Measurements from ENCODE around the gene COL9A3.
"Not testable (repeated sequence)": the region's sequence is repeated elsewhere in the genome, so short reads cannot be mapped to it uniquely, and the experiment has no call there.

The COL9A3 gene

DNA sequence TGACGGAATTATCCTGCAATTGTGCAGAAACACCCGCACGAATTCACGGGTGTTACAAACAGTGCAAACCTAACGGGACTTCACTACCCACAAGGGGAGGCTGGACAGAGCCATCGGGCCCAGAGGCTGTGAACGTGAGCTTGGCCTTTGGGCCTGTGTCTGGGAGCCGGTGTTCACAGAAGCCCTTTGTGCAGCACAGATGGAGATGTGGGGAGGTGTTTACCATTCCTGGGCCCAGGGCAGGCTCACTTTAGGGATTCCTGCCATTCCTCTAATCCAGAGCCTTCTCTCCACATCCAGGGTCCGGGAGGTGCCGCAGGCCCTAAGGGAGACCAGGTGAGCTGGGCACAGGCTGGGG, 15.0 kb downstream of the COL9A3 start:
- in situ Hi-C loops (cut with MboI; ENCODE audit: low sequenced_read_pairs) = no loop called here

DNA sequence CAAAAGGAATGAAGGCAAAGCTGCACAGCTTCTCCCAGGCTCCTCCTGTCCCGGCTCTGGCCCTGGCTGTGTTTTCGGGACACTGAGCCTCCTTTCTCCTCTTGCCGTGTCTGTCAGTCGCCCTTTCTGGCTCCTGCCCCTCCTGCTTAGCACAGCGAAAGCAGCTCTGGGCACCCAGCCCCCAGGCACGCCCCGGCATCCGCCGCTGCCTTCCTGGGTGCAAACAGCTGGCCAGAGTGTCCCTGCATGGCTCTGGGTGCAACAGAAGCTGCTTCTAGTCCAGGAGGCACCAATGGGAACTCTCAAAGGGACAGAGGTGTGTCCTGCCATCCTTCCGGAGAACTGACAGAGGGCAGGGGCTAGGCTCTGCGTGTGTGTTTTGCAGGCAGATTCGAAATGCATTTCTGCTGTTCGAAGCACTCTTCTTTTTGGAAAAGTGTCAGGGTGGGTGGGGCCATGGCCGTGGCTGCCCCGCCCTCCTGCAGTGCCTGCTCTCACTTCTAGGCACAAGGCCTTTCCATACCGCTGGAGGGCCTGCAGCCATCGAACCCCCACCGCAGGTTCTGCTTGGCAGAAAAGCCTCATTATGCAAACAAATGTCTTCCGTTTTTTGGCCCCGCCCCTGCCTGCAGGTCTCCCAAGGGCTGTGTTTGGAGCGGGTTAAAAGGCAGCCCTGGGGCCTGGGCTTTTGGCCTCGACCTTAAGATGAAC, 15.5 kb downstream of the COL9A3 start:
- in situ Hi-C loops (cut with MboI; ENCODE audit: low sequenced_read_pairs) = no loop called here

DNA sequence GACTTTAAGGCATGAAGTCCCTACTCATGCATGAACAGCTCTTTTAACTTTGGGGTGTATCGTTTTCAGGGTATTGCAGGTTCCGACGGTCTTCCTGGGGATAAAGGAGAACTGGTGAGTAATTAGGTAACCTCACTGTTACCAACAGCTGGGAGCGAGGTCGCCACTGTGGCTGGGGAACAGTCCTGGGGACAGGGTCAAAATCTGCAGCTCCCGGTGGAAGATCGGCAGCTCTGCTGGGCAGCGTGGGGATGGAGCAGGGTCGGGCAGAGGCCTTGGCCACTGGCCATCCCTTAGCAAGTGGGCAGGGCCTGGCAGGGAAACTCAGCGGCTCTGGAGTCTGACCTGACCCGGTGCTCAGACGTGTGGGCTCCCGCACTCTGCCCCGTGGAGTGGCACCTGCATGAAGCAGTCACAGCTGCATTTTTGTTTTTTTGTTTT, 16.1 kb downstream of the COL9A3 start:
- in situ Hi-C loops (cut with MboI; ENCODE audit: low sequenced_read_pairs) = no loop called here

DNA sequence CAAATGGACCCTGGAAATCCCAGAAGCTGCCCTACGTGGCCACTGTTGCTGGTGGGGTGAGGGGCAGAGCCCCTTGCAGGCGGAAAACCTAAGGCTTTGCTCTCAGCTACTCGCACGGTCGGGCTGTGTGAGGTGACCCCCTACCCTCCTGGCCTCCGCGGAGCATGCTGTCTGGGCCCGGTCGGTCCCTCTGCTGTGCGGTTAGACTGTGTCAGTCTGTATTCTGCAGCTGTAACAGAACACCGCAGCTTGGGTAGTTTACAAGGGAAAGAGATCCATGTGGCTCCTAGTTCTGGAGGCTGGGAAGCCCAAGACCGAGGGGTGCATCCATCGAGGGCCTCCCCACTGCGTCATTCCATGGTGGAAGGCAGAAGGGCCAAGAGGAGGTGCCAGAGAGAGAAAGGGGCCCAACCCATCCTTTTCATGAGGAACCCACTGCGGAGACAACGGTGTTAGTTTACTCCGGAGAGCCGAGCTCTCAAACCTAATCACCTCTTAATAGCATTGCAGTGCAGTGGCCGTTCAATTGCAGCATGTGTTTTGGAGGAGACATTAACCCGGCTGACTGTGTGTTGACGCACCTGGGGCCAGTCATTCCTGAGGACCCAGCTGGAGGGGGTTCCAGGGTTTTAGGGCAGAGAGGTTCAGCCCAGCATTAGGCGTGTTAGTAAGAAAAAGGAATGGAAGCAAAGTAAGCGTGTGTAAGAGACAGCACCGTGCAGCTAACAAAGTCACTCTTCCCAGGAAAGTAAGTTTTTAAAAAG, 18.3 kb downstream of the COL9A3 start:
- in situ Hi-C loops (cut with MboI; ENCODE audit: low sequenced_read_pairs) = no loop called here

DNA sequence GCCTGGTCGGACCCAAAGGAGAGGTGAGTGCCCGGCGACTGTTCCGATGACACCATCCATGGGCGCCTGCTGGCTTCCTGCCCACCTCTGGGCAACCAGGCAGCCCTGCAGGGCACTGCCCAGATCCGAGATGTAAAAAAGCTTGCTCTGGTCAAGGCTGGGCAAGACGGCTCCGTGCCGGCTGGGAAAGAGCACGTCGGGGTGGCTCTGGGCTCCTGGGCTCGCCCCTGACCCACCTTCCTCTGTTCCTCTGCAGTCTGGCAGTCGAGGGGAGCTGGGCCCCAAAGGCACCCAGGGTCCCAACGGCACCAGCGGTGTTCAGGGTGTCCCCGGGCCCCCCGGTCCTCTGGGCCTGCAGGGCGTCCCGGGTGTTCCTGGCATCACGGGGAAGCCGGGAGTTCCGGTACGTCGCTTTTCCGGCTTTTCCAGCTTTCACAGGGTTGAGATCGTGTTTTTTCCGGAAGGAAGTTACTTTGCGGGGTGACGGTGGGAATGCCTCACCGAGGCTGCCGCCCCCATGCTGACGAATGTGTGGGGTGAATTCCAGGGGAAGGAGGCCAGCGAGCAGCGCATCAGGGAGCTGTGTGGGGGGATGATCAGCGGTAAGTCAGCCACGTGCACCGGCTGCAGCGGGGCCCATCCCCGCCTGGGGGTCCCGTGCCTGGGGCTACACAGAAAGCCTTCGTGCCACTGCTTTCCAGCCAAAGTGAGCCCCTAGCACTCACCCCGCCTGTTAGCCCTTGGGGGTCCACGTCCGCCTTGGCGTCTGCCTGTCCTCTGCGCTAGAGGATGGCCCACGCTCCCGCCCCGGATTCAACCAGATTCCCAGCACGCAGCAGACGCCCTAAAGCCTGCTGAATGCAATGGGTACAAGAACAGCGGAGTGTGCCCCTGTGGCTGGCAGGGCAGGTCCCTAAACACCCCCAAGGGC, 19.3 kb downstream of the COL9A3 start:
- in situ Hi-C loops (cut with MboI; ENCODE audit: low sequenced_read_pairs) = no loop called here

DNA sequence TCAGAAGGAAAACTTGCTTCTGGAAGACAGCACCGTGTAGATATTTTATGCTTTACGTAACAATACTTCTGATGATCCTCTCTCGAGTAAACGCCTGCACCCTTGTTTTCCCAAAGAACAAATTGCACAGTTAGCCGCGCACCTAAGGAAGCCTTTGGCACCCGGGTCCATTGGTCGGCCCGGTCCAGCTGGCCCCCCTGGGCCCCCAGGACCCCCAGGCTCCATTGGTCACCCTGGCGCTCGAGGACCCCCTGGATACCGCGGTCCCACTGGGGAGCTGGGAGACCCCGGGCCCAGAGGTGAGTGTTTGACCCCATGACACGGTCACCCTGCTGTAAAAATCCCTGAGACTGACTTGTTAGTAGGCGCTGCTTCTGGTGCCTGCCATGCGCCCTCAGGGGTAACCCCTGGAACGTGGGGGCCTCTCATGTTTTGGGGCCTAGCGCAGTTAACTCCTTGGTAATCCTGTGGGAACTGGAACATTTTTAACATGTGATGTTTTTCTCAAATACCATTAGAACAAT, 20.2 kb downstream of the COL9A3 start:
- in situ Hi-C loops (cut with MboI; ENCODE audit: low sequenced_read_pairs) = no loop called here

DNA sequence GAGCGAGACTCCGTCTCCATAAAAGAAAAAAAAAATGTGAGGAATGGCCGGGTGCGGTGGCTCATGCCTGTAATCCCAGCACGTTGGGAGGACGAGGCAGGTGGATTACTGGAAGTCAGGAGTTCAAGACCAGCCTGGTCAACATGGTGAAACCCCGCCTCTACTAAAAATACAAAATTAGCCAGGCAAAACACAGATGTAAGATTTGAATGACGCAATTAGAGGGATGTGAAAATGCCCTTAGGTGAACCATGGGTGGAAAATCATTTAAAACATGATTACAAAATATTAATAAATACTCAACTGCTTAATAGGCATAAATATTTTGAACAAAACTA, 20.9 kb downstream of the COL9A3 start:
- in situ Hi-C loops (cut with MboI; ENCODE audit: low sequenced_read_pairs) = no loop called here

DNA sequence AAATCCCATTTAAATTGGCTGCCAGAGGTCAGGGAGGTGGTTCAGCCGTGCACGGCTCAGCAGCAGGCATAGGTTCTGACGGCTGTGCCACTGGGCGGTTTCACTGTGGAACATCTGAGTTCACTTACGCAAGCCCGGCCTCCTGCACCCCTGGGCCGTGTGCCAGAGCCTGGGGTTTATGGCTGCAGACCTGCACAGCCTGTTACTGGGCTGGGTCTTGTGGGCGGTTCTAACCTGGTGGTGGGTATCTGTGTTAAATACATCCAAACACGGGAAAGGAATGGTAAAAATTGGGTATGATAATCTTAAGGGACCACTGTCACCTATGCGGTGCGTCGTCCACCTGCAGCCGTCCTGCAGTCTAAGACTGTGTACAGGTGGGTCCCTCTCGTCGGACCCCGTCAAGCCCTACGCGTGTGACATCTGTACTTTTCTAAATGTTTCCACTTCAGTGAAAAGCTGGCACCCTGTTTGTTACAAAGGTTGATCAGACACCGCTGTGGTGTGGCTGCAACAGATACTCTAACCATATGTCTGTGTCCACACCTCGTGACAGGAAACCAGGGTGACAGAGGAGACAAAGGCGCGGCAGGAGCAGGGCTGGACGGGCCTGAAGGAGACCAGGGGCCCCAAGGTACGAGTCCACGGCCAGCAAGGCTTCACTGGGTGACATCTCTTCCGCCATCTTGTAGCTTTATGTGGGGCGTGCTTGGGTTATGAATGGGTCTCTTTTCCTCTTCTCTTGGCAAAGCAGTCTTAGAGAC, 21.5 kb downstream of the COL9A3 start:
- in situ Hi-C loops (cut with MboI; ENCODE audit: low sequenced_read_pairs) = no loop called here

DNA sequence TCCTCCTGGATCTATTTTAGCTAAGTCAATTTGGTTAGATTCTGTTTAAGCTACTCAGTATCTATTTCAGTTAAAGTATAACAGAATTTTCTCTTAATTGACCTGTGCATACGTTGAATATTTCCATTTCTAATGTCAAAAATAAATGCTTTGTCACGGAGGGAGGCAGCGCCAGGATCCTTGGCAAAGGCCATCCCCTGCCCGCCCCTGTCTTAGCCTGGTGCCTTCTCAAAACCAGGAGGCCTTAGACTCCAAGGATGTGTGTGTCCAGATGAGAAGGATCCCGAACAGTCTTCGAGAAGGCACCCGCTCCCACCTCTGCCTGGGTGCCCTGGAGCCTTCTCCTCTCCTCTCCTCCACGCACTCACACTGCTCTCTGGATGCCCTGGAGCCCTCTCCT, 22.4 kb downstream of the COL9A3 start:
- in situ Hi-C loops (cut with MboI; ENCODE audit: low sequenced_read_pairs) = no loop called here

DNA sequence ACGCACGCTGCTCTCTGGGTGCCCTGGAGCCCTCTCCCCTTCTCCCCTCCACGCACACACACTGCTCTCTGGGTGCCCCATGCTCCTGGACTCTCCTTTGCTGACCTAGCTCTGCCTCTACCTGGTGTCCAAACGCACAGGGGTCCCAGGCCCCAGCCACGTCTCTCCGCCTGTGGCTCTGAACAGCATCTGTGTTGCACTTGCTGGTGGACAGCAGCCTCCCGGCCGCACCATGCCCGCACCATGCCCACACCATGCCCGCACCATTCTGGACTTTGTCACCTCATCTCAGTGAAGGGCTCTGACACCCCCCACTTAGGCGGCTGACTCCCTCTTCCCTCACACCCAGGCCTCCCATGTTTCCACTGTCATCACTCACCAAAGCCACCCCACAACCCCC, 23.0 kb downstream of the COL9A3 start:
- in situ Hi-C loops (cut with MboI; ENCODE audit: low sequenced_read_pairs) = no loop called here

DNA sequence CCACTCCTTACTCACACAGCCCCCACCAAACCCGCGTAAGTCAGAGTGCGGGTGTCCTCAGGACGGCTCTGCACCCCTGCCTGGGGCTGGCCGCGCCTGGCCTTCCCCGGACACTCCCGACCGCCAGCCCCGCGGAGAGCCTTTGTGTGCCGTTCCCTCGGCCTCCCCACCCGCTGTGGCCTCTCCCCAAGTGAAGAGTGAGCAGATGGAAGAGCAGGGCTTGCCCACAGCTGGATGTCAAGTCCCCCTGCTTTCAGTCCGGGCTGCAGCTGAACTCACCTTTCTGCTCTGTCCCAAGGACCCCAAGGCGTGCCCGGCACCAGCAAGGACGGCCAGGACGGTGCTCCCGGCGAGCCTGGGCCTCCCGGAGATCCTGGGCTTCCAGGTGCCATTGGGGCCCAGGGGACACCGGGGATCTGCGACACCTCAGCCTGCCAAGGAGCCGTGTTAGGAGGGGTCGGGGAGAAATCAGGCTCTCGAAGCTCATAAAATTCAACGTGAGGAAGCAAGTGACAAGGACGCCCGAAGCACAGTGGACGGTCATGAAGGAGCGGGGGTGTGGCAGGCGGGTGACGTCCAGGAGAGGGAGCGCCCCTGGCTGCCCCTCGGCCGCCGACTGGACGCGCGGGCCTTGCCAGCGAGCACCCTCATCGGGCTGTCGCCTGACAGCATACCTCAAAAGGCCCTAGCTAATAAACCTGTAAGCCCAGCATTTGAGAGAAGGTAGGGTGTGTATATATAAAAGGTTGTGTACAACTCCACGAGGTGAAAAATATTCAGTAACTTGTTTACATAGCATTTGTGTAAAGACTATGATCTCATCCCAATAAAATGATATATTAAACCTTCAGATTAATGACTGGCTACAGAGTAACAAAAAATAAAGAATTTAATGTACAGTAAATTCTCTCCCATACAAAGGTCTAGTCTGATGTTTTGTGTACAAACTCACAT, 23.7 kb downstream of the COL9A3 start:
- in situ Hi-C loops (cut with MboI; ENCODE audit: low sequenced_read_pairs) = no loop called here

DNA sequence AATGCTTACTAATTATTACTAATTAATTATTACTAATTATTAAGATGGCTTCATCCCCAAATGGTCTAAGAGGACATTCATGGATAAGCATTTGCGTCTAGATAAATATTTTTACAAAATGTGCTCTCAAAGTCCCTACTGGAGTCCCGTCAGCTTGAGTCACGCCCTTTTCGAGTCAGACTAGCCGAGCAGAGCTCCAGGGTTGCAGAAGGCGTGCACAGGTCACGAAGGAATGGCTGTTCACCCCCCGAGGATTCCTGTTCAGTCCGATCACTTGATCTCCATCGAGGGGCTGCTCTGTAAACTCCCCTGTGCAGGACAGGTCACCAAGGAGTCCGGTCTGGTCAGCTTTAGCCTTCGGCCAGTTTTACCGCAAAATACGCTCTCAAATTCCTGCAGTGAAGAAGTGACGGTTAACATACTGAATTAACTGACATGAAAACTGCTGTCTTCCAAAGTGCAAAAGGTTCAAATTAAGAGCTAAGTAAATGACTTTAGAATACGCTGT, 24.9 kb downstream of the COL9A3 start:
- in situ Hi-C loops (cut with MboI; ENCODE audit: low sequenced_read_pairs) = no loop called here

DNA sequence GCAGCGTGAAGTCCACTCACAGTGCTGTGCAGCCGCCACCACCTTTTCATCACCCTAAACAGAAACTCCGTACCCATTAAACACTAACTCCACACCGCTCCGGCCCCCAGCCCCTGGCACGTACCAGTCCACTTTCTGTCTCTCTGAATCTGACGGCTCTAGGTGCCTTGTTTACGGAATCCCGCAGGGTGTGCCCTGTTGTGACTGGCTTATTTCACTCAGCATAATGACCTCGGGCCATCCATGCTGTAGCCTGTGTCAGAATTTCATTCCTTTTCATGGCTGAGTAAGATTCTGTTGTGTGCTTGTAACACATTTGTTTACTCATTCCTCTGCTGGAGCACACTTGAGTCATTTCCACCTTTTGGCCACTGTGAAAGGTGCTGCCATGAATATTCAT, 26.8 kb downstream of the COL9A3 start:
- in situ Hi-C loops (cut with MboI; ENCODE audit: low sequenced_read_pairs) = no loop called here

DNA sequence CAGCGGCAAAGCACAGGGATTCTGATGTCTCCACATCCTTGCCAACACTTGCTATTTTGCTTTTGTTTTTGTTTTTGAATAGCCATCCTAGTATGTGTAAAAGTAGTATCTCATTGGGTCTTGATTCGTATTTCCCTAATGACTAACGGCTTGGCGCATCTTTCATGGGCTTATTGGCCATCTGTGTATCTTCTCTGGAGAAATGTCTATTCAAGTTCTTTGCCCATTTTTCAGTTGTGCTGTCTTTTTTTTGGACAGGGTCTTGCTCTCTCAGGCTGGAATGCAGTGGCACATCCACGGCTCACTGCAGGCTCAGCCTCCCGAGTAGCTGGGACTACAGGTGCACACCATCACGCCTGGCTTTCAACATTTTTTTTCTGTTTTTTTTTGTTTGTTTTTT, 27.3 kb downstream of the COL9A3 start:
- in situ Hi-C loops (cut with MboI; ENCODE audit: low sequenced_read_pairs) = no loop called here

DNA sequence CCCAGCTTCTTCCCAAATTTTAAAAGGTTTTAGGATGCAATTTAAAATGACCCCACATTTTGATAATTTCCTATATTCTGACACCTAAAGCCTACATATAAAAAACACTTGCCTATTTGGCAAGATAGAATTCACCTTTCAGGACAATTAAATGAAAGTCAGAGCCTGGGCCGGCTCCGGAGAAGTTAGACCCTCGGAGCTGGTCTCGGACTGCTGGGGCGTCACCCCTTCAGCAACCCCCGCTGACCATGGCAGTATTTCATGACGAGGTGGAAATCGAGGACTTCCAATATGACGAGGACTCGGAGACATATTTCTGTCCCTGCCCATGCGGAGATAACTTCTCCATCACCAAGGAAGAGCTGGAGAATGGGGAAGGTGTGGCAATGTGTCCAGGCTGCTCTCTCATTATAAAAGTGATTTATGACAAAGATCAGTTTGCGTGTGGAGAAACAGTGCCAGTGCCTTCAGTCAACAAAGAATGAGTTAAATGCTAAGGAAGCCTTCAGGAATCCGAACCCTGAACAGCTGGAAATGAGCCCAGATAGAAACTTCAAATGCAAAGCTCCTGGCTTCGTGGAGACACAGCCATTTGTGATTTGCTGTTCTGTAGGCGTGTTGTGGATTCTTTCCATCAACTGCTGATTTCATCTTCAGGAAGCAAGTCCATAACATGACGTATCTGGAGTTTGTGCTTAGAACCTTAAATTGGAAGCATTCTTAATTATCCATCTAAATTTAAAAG, 28.7 kb downstream of the COL9A3 start:
- in situ Hi-C loops (cut with MboI; ENCODE audit: low sequenced_read_pairs) = no loop called here

DNA sequence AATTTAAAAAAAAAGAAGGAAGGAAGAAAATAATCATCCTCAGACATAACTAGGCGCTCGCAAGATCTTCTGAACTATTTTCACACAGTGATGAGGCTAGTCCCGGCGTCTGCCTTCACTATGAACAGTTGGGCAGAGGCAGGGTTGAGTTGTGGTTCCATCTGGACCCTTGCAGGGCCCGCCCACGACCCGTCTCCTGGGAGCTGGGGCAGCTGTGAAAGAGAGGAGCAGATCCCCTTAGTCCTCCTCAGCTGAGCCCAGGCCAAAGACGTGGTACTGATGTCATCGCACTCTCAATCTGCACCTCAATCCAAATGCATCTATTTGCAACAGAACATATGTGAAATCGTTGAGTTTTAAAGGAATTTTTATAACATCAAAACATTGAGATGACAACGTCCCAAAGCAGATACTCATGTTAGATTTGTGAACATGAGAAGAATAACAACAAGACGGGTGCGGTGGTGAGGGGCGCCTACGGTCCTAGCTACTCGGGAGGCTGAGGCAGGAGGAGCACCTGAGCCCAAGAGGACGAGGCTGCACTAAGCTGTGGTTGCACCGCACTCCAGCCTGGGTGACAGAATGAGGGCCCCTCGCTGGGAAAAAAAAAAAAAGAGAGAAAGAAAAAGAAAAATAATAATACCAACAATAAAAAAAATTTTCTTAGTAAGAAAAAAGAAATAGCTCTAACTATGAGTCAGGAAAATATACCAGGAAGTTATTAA, 29.5 kb downstream of the COL9A3 start:
- in situ Hi-C loops (cut with MboI; ENCODE audit: low sequenced_read_pairs) = no loop called here

DNA sequence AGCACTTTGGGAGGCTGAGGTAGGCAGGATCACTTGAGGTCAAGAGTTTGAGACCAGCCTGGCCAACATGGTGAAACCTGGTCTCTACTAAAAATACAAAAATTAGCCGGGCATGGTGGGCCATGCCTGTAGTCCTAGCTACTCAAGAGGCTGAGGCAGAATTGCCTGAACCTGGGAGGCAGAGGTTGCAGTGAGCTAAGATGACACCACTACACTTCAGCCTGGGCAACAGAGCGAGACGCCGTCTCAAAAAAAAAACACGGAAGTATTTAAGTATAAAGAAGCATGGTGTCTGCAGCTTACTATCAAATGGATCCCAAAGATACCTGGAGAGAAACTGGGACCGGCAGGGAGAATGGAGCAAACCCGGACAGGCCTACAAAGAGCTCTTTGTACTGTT, 32.1 kb downstream of the COL9A3 start:
- in situ Hi-C loops (cut with MboI; ENCODE audit: low sequenced_read_pairs) = not testable (repeated sequence)

DNA sequence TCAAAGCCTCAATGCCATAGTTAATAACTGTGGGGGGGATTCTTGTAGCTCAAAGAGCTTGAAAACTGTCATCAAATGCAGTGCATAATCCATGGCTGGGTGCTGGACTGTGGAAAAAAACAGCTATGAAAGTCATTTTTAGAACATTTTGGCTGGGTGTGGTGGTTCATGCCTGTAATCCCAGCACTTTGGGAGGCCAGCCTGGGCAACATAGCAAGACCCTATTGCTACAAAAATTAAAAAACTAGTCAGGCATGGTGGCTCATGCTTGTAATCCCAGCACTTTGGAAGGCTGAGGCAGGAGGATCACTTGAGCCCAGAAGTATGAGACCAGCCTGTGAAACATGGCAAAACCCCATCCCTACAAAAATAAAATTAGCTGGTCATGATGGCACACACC, 32.6 kb downstream of the COL9A3 start:
- in situ Hi-C loops (cut with MboI; ENCODE audit: low sequenced_read_pairs) = no loop called here
